ENCODE results near the gene KCNAB2. TPM values are rescaled to one million over a fixed set of nuclear protein-coding genes. Genes with fewer than 3 reads are reported as not detected.

Gene KCNAB2
- polyA plus RNA-seq, 3 donors = 11.5 to 178 (median 22.7) TPM

DNA sequence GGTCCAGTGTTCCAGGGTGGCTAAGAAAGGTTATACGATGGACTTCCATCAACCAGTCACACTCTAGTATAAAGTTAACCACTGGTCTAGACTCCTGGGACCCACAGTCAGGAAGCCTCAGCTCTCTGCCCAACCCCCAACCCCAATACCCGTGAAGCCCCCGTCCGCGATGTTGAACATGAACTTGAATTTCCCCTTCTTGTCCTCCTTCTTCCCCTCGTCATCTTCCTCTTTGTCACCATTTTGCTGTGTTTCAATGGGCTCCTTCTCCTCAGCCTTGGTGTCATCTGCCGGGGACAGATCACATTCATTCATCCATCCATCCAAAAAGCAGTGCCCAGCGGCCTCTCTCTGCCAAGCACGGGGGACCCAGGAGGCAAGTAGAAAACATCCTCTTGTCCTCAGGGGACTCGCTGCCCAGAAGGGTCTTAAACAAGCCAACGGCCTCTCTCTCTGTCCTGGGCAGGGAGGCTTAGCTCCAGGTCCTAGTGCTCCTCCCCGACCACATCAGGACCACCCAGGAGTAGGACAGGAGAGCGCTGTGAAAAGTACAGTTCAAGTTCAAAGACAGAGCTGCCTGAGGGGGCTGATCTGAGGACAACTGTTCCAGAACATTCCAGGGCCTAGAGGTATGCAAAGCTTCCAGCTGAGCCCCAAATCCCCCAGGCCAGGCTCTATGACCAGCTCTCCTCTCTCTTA, 66.5 kb downstream of the KCNAB2 start:
- Mint-ChIP-seq H3K27ac (no peak overlapping the region), H3K4me3 (no peak overlapping the region), H3K4me1 (peaks cover 2% of the 10 kb centered on the region), H3K9me3 (peaks cover 0 to 8% (median 5%) of the 10 kb centered on the region in 7 donors), H3K27me3 (ENCODE audit: low read depth in 3 of 3) (peaks cover 10 to 18% (median 12%) of the 10 kb centered on the region in 3 donors), H3K36me3 (no peaks in the 10 kb centered on the region)
- Histone ChIP-seq H3K9ac (ENCODE audit: insufficient read depth, low read length, poor library complexity, severe bottlenecking) (no peak overlapping the region), H3K36me3 (replicated peaks in 1 of 2; ENCODE audit: control insufficient read depth in 1 of 2, insufficient read depth in 2 of 2, low read length in 2 of 2) (no peaks in the 10 kb centered on the region), H3K79me2 (ENCODE audit: insufficient read depth, low read length) (no peaks in the 10 kb centered on the region), H3K4me2 (replicated peaks; ENCODE audit: extremely low read depth, low read length, poor library complexity, severe bottlenecking) (no peak overlapping the region), H3K4me3 (replicated peaks in 1 of 3; ENCODE audit: low read depth in 2 of 3, low read length in 3 of 3) (no peak overlapping the region), H3K9me3 (replicated peaks in 1 of 2; ENCODE audit: control insufficient read depth in 1 of 2, insufficient read depth in 1 of 2, low read length in 2 of 2) (no peaks in the 10 kb centered on the region), H3K27ac (ENCODE audit: low read depth in 1 of 2, low read length in 2 of 2) (no peak overlapping the region), H4K20me1 (ENCODE audit: insufficient read depth, low read length) (no peaks in the 10 kb centered on the region), H3K27me3 (ENCODE audit: control insufficient read depth in 2 of 2, insufficient read depth in 2 of 2, low read length in 2 of 2) (no peaks in the 10 kb centered on the region), H3K4me1 (ENCODE audit: control insufficient read depth in 1 of 2, insufficient read depth in 2 of 2, low read length in 2 of 2) (no peaks in the 10 kb centered on the region), H2AFZ (ENCODE audit: insufficient read depth, low read depth, low read length, poor library complexity, severe bottlenecking) (no peak overlapping the region)
- intact Hi-C loops (cut with micrococcal nuclease) = no loop called here
- WGBS (ENCODE audit: insufficient coverage) = 85% methylated on average over 13 of the region's 13 CpGs
- TF ChIP-seq, protein P1, sequence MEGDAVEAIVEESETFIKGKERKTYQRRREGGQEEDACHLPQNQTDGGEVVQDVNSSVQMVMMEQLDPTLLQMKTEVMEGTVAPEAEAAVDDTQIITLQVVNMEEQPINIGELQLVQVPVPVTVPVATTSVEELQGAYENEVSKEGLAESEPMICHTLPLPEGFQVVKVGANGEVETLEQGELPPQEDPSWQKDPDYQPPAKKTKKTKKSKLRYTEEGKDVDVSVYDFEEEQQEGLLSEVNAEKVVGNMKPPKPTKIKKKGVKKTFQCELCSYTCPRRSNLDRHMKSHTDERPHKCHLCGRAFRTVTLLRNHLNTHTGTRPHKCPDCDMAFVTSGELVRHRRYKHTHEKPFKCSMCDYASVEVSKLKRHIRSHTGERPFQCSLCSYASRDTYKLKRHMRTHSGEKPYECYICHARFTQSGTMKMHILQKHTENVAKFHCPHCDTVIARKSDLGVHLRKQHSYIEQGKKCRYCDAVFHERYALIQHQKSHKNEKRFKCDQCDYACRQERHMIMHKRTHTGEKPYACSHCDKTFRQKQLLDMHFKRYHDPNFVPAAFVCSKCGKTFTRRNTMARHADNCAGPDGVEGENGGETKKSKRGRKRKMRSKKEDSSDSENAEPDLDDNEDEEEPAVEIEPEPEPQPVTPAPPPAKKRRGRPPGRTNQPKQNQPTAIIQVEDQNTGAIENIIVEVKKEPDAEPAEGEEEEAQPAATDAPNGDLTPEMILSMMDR (IDR thresholded peaks at IDR 0.05) = no peak
- no peak for DNase-seq

DNA sequence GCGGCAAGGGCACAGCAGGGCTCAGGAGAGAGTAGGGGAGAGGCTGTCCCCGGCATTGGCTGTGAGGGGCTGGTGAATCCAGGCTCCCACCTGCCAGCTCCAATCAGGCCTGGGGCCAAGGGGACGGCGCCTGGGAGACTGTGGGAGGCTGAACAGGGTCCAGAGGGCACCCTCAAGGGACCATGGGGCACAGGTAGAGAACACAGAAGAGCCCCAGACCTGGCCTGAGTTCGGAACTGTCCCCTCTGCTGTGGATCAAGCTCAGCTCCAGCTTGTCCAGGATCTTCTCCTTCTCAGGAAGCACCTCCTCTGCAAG, 67.0 kb downstream of the KCNAB2 start:
- Histone ChIP-seq H3K27ac (ENCODE audit: low read depth in 1 of 2, low read length in 2 of 2) (no peak overlapping the region), H3K79me2 (ENCODE audit: insufficient read depth, low read length) (no peaks in the 10 kb centered on the region), H2AFZ (ENCODE audit: insufficient read depth, low read depth, low read length, poor library complexity, severe bottlenecking) (no peak overlapping the region), H3K4me3 (replicated peaks in 1 of 3; ENCODE audit: low read depth in 2 of 3, low read length in 3 of 3) (no peak overlapping the region), H3K27me3 (ENCODE audit: control insufficient read depth in 2 of 2, insufficient read depth in 2 of 2, low read length in 2 of 2) (no peaks in the 10 kb centered on the region), H4K20me1 (ENCODE audit: insufficient read depth, low read length) (no peaks in the 10 kb centered on the region), H3K9ac (ENCODE audit: insufficient read depth, low read length, poor library complexity, severe bottlenecking) (no peak overlapping the region), H3K36me3 (replicated peaks in 1 of 2; ENCODE audit: control insufficient read depth in 1 of 2, insufficient read depth in 2 of 2, low read length in 2 of 2) (no peaks in the 10 kb centered on the region), H3K4me1 (ENCODE audit: control insufficient read depth in 1 of 2, insufficient read depth in 2 of 2, low read length in 2 of 2) (no peaks in the 10 kb centered on the region), H3K9me3 (replicated peaks in 1 of 2; ENCODE audit: control insufficient read depth in 1 of 2, insufficient read depth in 1 of 2, low read length in 2 of 2) (no peaks in the 10 kb centered on the region), H3K4me2 (replicated peaks; ENCODE audit: extremely low read depth, low read length, poor library complexity, severe bottlenecking) (no peak overlapping the region)
- no peak for DNase-seq
- Mint-ChIP-seq H3K36me3 (no peaks in the 10 kb centered on the region), H3K4me3 (no peak overlapping the region), H3K4me1 (peaks cover 2% of the 10 kb centered on the region), H3K27me3 (ENCODE audit: low read depth in 3 of 3) (peaks cover 10 to 18% (median 11%) of the 10 kb centered on the region in 3 donors), H3K27ac (no peak overlapping the region), H3K9me3 (peaks cover 0 to 10% (median 5%) of the 10 kb centered on the region in 7 donors)
- TF ChIP-seq, protein P1 (IDR thresholded peaks at IDR 0.05) = no peak
- 75% methylated on average over 4 of the region's 5 CpGs for WGBS (ENCODE audit: insufficient coverage)
- intact Hi-C loops (cut with micrococcal nuclease) = no loop called here
